HepG2 (cell line): Measurements from ENCODE around the gene KLF11. TPM values are rescaled to one million over a fixed set of nuclear protein-coding genes. Genes with fewer than 3 reads are reported as not detected.

Experiments
- AFF4 ChIP-seq: sonication (generic); formaldehyde crosslinking; IDR thresholded peaks from 2 replicates; pipeline ENCODE4 v1.4.0; 2020; ENCODE audit warnings: missing genetic modification reagents
- BCL6 ChIP-seq: IDR thresholded peaks from 2 replicates; pipeline ENCODE4 v1.6.1; 2016; ENCODE audit warnings: missing genetic modification reagents, missing compliant biosample characterization
- E2F5 ChIP-seq: sonication (generic); formaldehyde crosslinking; conservative IDR thresholded peaks from 2 replicates; pipeline ENCODE4 v1.4.0; 2020; ENCODE audit warnings: missing genetic modification reagents
- GABPB1 ChIP-seq: IDR thresholded peaks from 2 replicates; pipeline ENCODE4 v1.6.1; 2016; ENCODE audit warnings: mild to moderate bottlenecking, missing genetic modification reagents, moderate library complexity, missing compliant biosample characterization
- GATAD1 ChIP-seq: IDR thresholded peaks from 2 replicates; pipeline ENCODE4 v1.6.1; 2016; ENCODE audit warnings: missing genetic modification reagents, missing compliant biosample characterization
- PHF21A ChIP-seq: sonication (generic); formaldehyde crosslinking; IDR thresholded peaks from 2 replicates; pipeline ENCODE4 v1.5.0; 2020; ENCODE audit warnings: mild to moderate bottlenecking, missing genetic modification reagents
- SNAPC2 ChIP-seq: sonication (generic); formaldehyde crosslinking; IDR thresholded peaks from 2 replicates; pipeline ENCODE4 v1.8.1; 2022; ENCODE audit warnings: mild to moderate bottlenecking, missing genetic modification reagents
- ZBTB1 ChIP-seq: sonication (generic); formaldehyde crosslinking; IDR thresholded peaks from 2 replicates; pipeline ENCODE4 v1.4.0; 2020; ENCODE audit warnings: missing genetic modification reagents, borderline replicate concordance
- ZBTB20 ChIP-seq: sonication (generic); formaldehyde crosslinking; IDR thresholded peaks from 2 replicates; pipeline ENCODE4 v1.8.1; 2023; ENCODE audit warnings: missing genetic modification reagents, low read depth, mild to moderate bottlenecking, borderline replicate concordance
- ZFYVE20 ChIP-seq: sonication (generic); formaldehyde crosslinking; IDR thresholded peaks from 2 replicates; pipeline ENCODE4 v1.8.0; 2023; ENCODE audit warnings: low read depth, mild to moderate bottlenecking, moderate library complexity, missing genetic modification reagents, borderline replicate concordance
- ZNF256 ChIP-seq: sonication (generic); formaldehyde crosslinking; conservative IDR thresholded peaks from 2 replicates; pipeline ENCODE4 v1.4.0; 2020; ENCODE audit warnings: missing genetic modification reagents
- ZNF276 ChIP-seq: sonication (generic); formaldehyde crosslinking; IDR thresholded peaks from 2 replicates; pipeline ENCODE4 v1.4.0; 2020; ENCODE audit warnings: mild to moderate bottlenecking, low read depth, missing genetic modification reagents
- ZNF333 ChIP-seq: sonication (generic); formaldehyde crosslinking; IDR thresholded peaks from 2 replicates; pipeline ENCODE4 v1.4.0; 2020; ENCODE audit warnings: mild to moderate bottlenecking, missing genetic modification reagents, borderline replicate concordance
- ZNF430 ChIP-seq: sonication (generic); formaldehyde crosslinking; IDR thresholded peaks from 2 replicates; pipeline ENCODE4 v1.9.0; 2021; ENCODE audit warnings: mild to moderate bottlenecking, missing genetic modification reagents
- ZNF510 ChIP-seq: sonication (generic); formaldehyde crosslinking; IDR thresholded peaks from 2 replicates; pipeline ENCODE4 v1.4.0; 2020; ENCODE audit warnings: low read depth, mild to moderate bottlenecking, missing genetic modification reagents
- ZSCAN31 ChIP-seq: sonication (generic); formaldehyde crosslinking; IDR thresholded peaks from 2 replicates; pipeline ENCODE4 v1.5.0; 2020; ENCODE audit warnings: low read depth, mild to moderate bottlenecking, missing genetic modification reagents
- polyA plus RNA-seq, 8 experiments: library from polyadenylated mRNA; depleted of rRNA in 3 of 8; stranded (reverse) in 7 of 8; unstranded in 1 of 8; fragments of >200 nt; fragmentation: Illumina TruSeq in 4 of 8; extraction: Trizol in 4 of 8; gene quantifications; 2 replicates each; pipeline versions ENCODE4 v1.2.1 to v1.2.3, GENCODE V29; 2011 to 2016; ENCODE audit warnings: low read depth in 4 of 8, missing spikeins in 1 of 8, mixed read lengths in 1 of 8; ENCODE audit not compliant: insufficient read depth in 1 of 8
- total RNA-seq, 5 experiments: library from RNA; depleted of rRNA; stranded (reverse); fragments of >200 nt; fragmentation: Illumina TruSeq; extraction: Trizol; gene quantifications; 2 replicates each; pipeline ENCODE4 v1.2.3, GENCODE V29; 2016; ENCODE audit warnings: low read depth in 1 of 5
- TF ChIP-seq, protein P1 (sequence below): sonication (generic); formaldehyde crosslinking; IDR thresholded peaks from 2 replicates; pipeline ENCODE4 v1.5.0; 2020; ENCODE audit warnings: mild to moderate bottlenecking, missing genetic modification reagents, moderate library complexity

The KLF11 gene
- total and polyA plus RNA-seq, 2 of the 13 experiments (the other 11 are each of a cell fraction or from before 2014, with no cell fraction given), result 2.5 to 11.8 TPM

DNA sequence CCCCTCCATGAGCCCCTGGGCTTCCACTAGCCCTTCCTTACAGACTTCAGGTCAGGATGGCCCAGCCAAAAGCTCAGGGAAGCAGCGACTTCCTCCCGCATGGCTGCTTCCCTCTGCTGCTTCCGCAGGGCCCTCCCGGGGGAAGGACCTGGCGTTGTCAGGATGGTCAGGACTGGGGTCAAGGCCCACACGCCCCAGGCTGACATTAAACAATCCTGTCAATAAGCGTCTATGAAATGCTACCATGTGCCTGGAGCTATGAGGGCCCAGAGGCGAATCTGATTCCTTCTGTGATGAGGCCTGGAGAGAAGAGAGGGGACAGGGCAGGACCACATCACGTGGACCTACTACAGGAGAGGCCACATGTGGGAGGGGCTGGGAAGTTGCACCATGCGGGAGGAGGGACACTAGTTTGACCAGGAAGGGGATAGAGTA, 19.6 kb downstream of the KLF11 start (continued):
- peak; percentile 22; the same call in 1 of the 2 replicates for TF ChIP-seq PHF21A
- no peak for TF ChIP-seq ZSCAN31 (CRISPR knock-in tag)
- no peak for TF ChIP-seq E2F5
- no peak for TF ChIP-seq ZNF510 (CRISPR knock-in tag)
- no peak for TF ChIP-seq ZNF430 (CRISPR knock-in tag)
- TF ChIP-seq, protein P1, sequence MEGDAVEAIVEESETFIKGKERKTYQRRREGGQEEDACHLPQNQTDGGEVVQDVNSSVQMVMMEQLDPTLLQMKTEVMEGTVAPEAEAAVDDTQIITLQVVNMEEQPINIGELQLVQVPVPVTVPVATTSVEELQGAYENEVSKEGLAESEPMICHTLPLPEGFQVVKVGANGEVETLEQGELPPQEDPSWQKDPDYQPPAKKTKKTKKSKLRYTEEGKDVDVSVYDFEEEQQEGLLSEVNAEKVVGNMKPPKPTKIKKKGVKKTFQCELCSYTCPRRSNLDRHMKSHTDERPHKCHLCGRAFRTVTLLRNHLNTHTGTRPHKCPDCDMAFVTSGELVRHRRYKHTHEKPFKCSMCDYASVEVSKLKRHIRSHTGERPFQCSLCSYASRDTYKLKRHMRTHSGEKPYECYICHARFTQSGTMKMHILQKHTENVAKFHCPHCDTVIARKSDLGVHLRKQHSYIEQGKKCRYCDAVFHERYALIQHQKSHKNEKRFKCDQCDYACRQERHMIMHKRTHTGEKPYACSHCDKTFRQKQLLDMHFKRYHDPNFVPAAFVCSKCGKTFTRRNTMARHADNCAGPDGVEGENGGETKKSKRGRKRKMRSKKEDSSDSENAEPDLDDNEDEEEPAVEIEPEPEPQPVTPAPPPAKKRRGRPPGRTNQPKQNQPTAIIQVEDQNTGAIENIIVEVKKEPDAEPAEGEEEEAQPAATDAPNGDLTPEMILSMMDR (CRISPR knock-in tag), result no peak; the same call in 1 of the 2 replicates
- TF ChIP-seq ZNF276 (CRISPR knock-in tag), result no peak
- TF ChIP-seq ZNF333 (CRISPR knock-in tag), result no peak
- no peak for TF ChIP-seq SNAPC2 (CRISPR knock-in tag)
- no peak for TF ChIP-seq AFF4 (CRISPR knock-in tag)
- peak; percentile 63 for TF ChIP-seq GABPB1
- TF ChIP-seq ZBTB20 (CRISPR knock-in tag), result no peak
- TF ChIP-seq GATAD1, result no peak
- no peak for TF ChIP-seq ZFYVE20 (CRISPR knock-in tag)
- no peak; the same call in 1 of the 2 replicates for TF ChIP-seq BCL6
- TF ChIP-seq ZBTB1 (CRISPR knock-in tag), result no peak
- no peak for TF ChIP-seq ZNF256 (CRISPR knock-in tag)
